Neutrophil (primary cell): Measurements from ENCODE around the gene SPINK14.

ENCODE experiments used
- H3K27ac ChIP-seq: fragments of 200-600 bp; sonication (generic); 2 replicates; pipeline ENCODE4 v1.5.1; 2016; ENCODE audit warnings: mild to moderate bottlenecking, moderate library complexity
- H3K27me3 ChIP-seq: fragments of 200-600 bp; sonication (generic); 2 replicates; pipeline ENCODE4 v1.6.0; 2016; ENCODE audit warnings: mild to moderate bottlenecking
- H3K36me3 ChIP-seq: fragments of 200-600 bp; sonication (generic); 2 replicates; pipeline ENCODE4 v1.5.1; 2017
- H3K4me1 ChIP-seq, 2 experiments: fragments of 200-600 bp in 1 of 2; sonication (generic) in 1 of 2; 1 replicate in 1 of 2; 2 replicates in 1 of 2; pipeline versions ENCODE4 v1.5.1 to v1.6.1; 2013 to 2016; ENCODE audit warnings: low read depth in 1 of 2, low read length in 1 of 2, mild to moderate bottlenecking in 1 of 2, moderate library complexity in 1 of 2; ENCODE audit not compliant: control insufficient read depth in 1 of 2, insufficient read depth in 1 of 2
- H3K4me3 ChIP-seq, 2 experiments: fragments of 200-600 bp in 1 of 2; sonication (generic) in 1 of 2; 1 replicate in 1 of 2; 2 replicates in 1 of 2; pipeline ENCODE4 v1.5.1; 2013 to 2016; ENCODE audit warnings: low read depth in 1 of 2, low read length in 1 of 2, mild to moderate bottlenecking in 1 of 2, moderate library complexity in 1 of 2
- H3K9me3 ChIP-seq: fragments of 200-600 bp; sonication (generic); 2 replicates; pipeline ENCODE4 v1.5.1; 2016
- CTCF ChIP-seq: fragments of 200-600 bp; sonication (generic); IDR thresholded peaks from 2 replicates; pipeline ENCODE4 v1.5.1; 2016; ENCODE audit warnings: antibody characterized with exemption

The SPINK14 gene

GRCh38 chr5:148168246-148168645 is at the start of gene SPINK14:
SPINK14 (plus strand) TSS chr5:148168546; CDS start chr5:148169733, 1,187 bp downstream.
- Histone ChIP-seq H3K27me3 (no peaks in the 10 kb centered on the region), H3K4me3 (no peak within 1 kb of the TSS), H3K9me3 (no peaks in the 10 kb centered on the region), H3K36me3 (no peaks in the 10 kb centered on the region), H3K4me1 (no peaks in the 10 kb centered on the region), H3K27ac (no peak within 1 kb of the TSS)
- no peak for TF ChIP-seq CTCF

GRCh38 chr5:148120317-148120716 is 48.0 kb upstream of the SPINK14 start:
- Histone ChIP-seq H3K9me3 (no peaks in the 10 kb centered on the region), H3K4me1 (no peaks in the 10 kb centered on the region), H3K27ac (no peak overlapping the region), H3K36me3 (no peaks in the 10 kb centered on the region), H3K27me3 (no peaks in the 10 kb centered on the region), H3K4me3 (no peak overlapping the region)
- no peak for TF ChIP-seq CTCF

DNA sequence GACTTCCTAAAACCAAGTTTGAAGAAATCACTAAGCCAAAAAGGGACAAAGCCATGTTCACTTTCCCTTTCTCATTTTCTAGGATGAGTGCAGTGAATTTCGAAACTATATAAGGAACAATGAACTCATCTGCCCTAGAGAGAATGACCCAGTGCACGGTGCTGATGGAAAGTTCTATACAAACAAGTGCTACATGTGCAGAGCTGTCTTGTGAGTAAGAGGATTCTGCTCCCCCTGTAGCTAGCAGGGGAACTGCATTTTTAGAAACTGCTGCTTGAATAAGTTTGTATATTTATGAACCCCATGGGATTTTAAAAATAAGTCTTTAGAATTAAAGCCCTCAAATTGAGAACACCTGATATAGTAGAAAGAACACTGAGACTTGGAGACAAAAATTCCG is 42.7 kb upstream of the SPINK14 start:
- no peaks in the 10 kb centered on the region for H3K36me3 ChIP-seq
- no peak overlapping the region for H3K27ac ChIP-seq
- no peaks in the 10 kb centered on the region for H3K9me3 ChIP-seq
- no peaks in the 10 kb centered on the region for H3K4me1 ChIP-seq
- no peak overlapping the region for H3K4me3 ChIP-seq
- H3K27me3 ChIP-seq = no peaks in the 10 kb centered on the region
- no peak for TF ChIP-seq CTCF

- no peaks in the 10 kb centered on the region for H3K4me1 ChIP-seq
- H3K9me3 ChIP-seq = no peaks in the 10 kb centered on the region
- H3K27me3 ChIP-seq = no peaks in the 10 kb centered on the region
- H3K27ac ChIP-seq = no peak overlapping the region
- H3K4me3 ChIP-seq = no peak overlapping the region
- no peaks in the 10 kb centered on the region for H3K36me3 ChIP-seq
- TF ChIP-seq CTCF = no peak
Measured at GRCh38 chr5:148135091-148136048, 33.0 kb upstream of the SPINK14 start.

- H3K27me3 ChIP-seq = no peaks in the 10 kb centered on the region
- no peaks in the 10 kb centered on the region for H3K36me3 ChIP-seq
- H3K27ac ChIP-seq = no peak overlapping the region
- no peaks in the 10 kb centered on the region for H3K9me3 ChIP-seq
- H3K4me3 ChIP-seq = no peak overlapping the region
- TF ChIP-seq CTCF = no peak
- no peaks in the 10 kb centered on the region for H3K4me1 ChIP-seq
Measured at GRCh38 chr5:148140846-148141245, 27.5 kb upstream of the SPINK14 start.
